ENCODE data around the gene ING3.

DNA sequence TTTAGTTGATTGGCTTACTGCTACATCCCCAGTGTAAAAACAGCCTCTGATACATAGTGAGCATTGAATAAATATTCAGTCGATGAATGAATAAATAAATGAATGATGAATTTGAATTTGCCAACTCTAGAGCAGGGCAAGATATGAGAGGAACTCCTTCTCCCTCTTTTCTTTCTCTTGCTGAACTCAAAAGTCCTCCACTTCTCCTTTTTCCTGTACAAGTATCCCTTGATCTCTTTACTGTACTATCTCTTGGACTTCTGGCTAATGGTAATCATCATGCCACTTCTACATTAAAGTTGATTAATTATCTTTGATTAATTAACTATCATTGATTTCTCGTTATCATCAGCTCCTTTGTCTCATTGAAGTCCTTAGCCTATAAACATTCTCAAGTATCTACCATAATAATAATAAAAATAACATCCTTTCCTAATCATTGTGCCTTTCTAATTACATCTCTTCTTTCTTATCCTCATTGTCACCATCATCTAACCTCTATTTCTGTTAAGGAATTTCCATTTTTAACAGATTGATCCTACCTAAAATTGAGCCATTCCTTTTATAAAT is 48.5 kb downstream of the ING3 start:
- no peak for TF ChIP-seq POLR2A (IDR thresholded peaks at IDR 0.05)
- TF ChIP-seq, protein P1, sequence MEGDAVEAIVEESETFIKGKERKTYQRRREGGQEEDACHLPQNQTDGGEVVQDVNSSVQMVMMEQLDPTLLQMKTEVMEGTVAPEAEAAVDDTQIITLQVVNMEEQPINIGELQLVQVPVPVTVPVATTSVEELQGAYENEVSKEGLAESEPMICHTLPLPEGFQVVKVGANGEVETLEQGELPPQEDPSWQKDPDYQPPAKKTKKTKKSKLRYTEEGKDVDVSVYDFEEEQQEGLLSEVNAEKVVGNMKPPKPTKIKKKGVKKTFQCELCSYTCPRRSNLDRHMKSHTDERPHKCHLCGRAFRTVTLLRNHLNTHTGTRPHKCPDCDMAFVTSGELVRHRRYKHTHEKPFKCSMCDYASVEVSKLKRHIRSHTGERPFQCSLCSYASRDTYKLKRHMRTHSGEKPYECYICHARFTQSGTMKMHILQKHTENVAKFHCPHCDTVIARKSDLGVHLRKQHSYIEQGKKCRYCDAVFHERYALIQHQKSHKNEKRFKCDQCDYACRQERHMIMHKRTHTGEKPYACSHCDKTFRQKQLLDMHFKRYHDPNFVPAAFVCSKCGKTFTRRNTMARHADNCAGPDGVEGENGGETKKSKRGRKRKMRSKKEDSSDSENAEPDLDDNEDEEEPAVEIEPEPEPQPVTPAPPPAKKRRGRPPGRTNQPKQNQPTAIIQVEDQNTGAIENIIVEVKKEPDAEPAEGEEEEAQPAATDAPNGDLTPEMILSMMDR (IDR thresholded peaks at IDR 0.05), result no peak

Data from heart left ventricle (tissue), 13 donors.